ENCODE results near the gene PRAMEF7. TPM values are rescaled to one million over a fixed set of nuclear protein-coding genes. Genes with fewer than 3 reads are reported as not detected.
"Not testable (repeated sequence)": the region's sequence is repeated elsewhere in the genome, so short reads cannot be mapped to it uniquely, and the experiment has no call there.

The PRAMEF7 gene
- polyA plus RNA-seq (2013, experiment 1 of 2; ENCODE audit: insufficient read length): not detected
- not detected for polyA plus RNA-seq (2013, experiment 2 of 2; ENCODE audit: insufficient read length)

GRCh38 chr1:12916310-12916709, at the start of gene PRAMEF7:
PRAMEF7 (plus strand) TSS chr1:12916610; CDS start chr1:12917693, 1,083 bp downstream.
- DNase-seq: not testable (repeated sequence)

- DNase-seq: not testable (repeated sequence)
Observed at GRCh38 chr1:12878453-12878852, 38.0 kb upstream of the PRAMEF7 start.

GRCh38 chr1:12886101-12886500, 30.3 kb upstream of the PRAMEF7 start, which contains the start of gene PRAMEF4:
PRAMEF4 (minus strand) TSS chr1:12886201; CDS start chr1:12883394, 2,807 bp downstream.
- DNase-seq: not testable (repeated sequence)

GRCh38 chr1:12898170-12898569, 18.2 kb upstream of the PRAMEF7 start, which contains the start of gene PRAMEF10:
PRAMEF10 (minus strand) TSS chr1:12898270; CDS start chr1:12895847, 2,423 bp downstream.
- not testable (repeated sequence) for DNase-seq

GRCh38 chr1:12899186-12899585, 17.2 kb upstream of the PRAMEF7 start:
- not testable (repeated sequence) for DNase-seq

GRCh38 chr1:12903793-12904572, 12.4 kb upstream of the PRAMEF7 start:
- DNase-seq: not testable (repeated sequence)

- DNase-seq: not testable (repeated sequence)
Observed at GRCh38 chr1:12921749-12922148, 5.3 kb downstream of the PRAMEF7 start.

- not testable (repeated sequence) for DNase-seq
Observed at GRCh38 chr1:12924368-12924767, 8.0 kb downstream of the PRAMEF7 start.

GRCh38 chr1:12947480-12947879, 31.1 kb downstream of the PRAMEF7 start, which contains the start of gene PRAMEF6:
PRAMEF6 (minus strand) TSS chr1:12947580; CDS start chr1:12942518, 5,062 bp downstream.
- DNase-seq: not testable (repeated sequence)
